K562 (cell line): ENCODE results near the gene PFDN2. TPM values are rescaled to one million over a fixed set of nuclear protein-coding genes. Genes with fewer than 3 reads are reported as not detected.
A peak's percentile ranks its signal among the peaks of the same experiment; 100 is the strongest.

ENCODE experiments used
- BDP1 ChIP-seq: IDR thresholded peaks from 3 replicates; pipeline ENCODE4 v1.6.1; 2011; ENCODE audit not compliant: insufficient read length, insufficient read depth
- CBFA2T3 ChIP-seq: fragments of 450-650 bp; IDR thresholded peaks from 2 replicates; pipeline ENCODE4 v1.6.1; 2017
- CBX5 ChIP-seq: IDR thresholded peaks from 2 replicates; pipeline ENCODE4 v1.6.1; 2014; ENCODE audit warnings: low read depth, borderline replicate concordance
- CEBPB ChIP-seq: fragments of 450-650 bp; IDR thresholded peaks from 2 replicates; pipeline ENCODE4 v1.6.1; 2016; ENCODE audit warnings: missing genetic modification characterization, missing compliant biosample characterization
- CTBP1 ChIP-seq: fragments of 450-650 bp; IDR thresholded peaks from 2 replicates; pipeline ENCODE4 v1.6.1; 2016; ENCODE audit warnings: borderline replicate concordance
- ESRRB ChIP-seq: fragments of 250-450 bp; sonication (Bioruptor Pico); IDR thresholded peaks from 2 replicates; pipeline ENCODE4 v1.5.0; 2020; ENCODE audit warnings: mild to moderate bottlenecking, moderate library complexity, borderline replicate concordance
- KAT2B ChIP-seq: IDR thresholded peaks from one replicate; pipeline ENCODE4 v1.6.1; 2012; ENCODE audit warnings: low read depth, mild to moderate bottlenecking, control low read depth, inconsistent platforms, low read length, moderate library complexity
- LEF1 ChIP-seq: fragments of 450-650 bp; IDR thresholded peaks from 2 replicates; pipeline ENCODE4 v1.6.1; 2016; ENCODE audit warnings: mild to moderate bottlenecking
- MITF ChIP-seq: IDR thresholded peaks from 2 replicates; pipeline ENCODE4 v1.6.1; 2014; ENCODE audit warnings: antibody characterized with exemption
- NCOA4 ChIP-seq: fragments of 450-650 bp; IDR thresholded peaks from 2 replicates; pipeline ENCODE4 v1.6.1; 2018; ENCODE audit warnings: mild to moderate bottlenecking; ENCODE audit not compliant: partially characterized antibody
- NR1H2 ChIP-seq: sonication (generic); formaldehyde crosslinking; IDR thresholded peaks from 2 replicates; pipeline ENCODE4 v1.4.0; 2020; ENCODE audit warnings: mild to moderate bottlenecking, missing genetic modification reagents
- PHF20 ChIP-seq: fragments of 450-650 bp; IDR thresholded peaks from 2 replicates; pipeline ENCODE4 v1.6.1; 2018; ENCODE audit not compliant: partially characterized antibody
- PHF8 ChIP-seq: fragments of 200-600 bp; sonication (generic); IDR thresholded peaks from 2 replicates; pipeline ENCODE4 v1.6.1; 2012; ENCODE audit warnings: mixed run types, mild to moderate bottlenecking, inconsistent platforms, low read length, moderate library complexity, borderline replicate concordance
- POU5F1 ChIP-seq: fragments of 150-350 bp; IDR thresholded peaks from 2 replicates; pipeline ENCODE4 v1.6.1; 2014; ENCODE audit warnings: borderline replicate concordance, low read length, low read depth, mild to moderate bottlenecking; ENCODE audit not compliant: partially characterized antibody
- SFPQ ChIP-seq: fragments of 200-400 bp; formaldehyde crosslinking; IDR thresholded peaks from 2 replicates; pipeline ENCODE4 v1.6.1; 2017; ENCODE audit warnings: mild to moderate bottlenecking, low read depth, low read length, moderate library complexity
- SMAD2 ChIP-seq: fragments of 150-350 bp; IDR thresholded peaks from 2 replicates; pipeline ENCODE4 v1.6.1; 2014; ENCODE audit warnings: low read depth, mild to moderate bottlenecking, low read length
- SMARCA4 ChIP-seq: fragments of 450-650 bp; IDR thresholded peaks from 2 replicates; pipeline ENCODE4 v1.6.1; 2016
- TBP ChIP-seq: optimal IDR thresholded peaks from 2 replicates; pipeline ENCODE3; 2011; ENCODE audit warnings: low read depth, low read length, improper control_type of control experiment
- TFAM ChIP-seq: fragments of 250-450 bp; sonication (Bioruptor Pico); conservative IDR thresholded peaks from 2 replicates; pipeline ENCODE4 v1.5.0; 2021; ENCODE audit warnings: mild to moderate bottlenecking, moderate library complexity
- TSC22D4 ChIP-seq: fragments of 450-650 bp; IDR thresholded peaks from 2 replicates; pipeline ENCODE4 v1.6.1; 2016; ENCODE audit warnings: missing genetic modification characterization, missing biosample characterization, control low read depth
- ZNF134 ChIP-seq: fragments of 250-450 bp; sonication (Bioruptor Pico); conservative IDR thresholded peaks from 2 replicates; pipeline ENCODE4 v1.4.0; 2020
- ZNF175 ChIP-seq: fragments of 200-800 bp; sonication (Bioruptor generic); IDR thresholded peaks from 2 replicates; pipeline ENCODE4 v1.6.1; 2016; ENCODE audit warnings: low read depth, mild to moderate bottlenecking, missing genetic modification characterization, missing compliant biosample characterization
- ZNF217 ChIP-seq: sonication (generic); formaldehyde crosslinking; IDR thresholded peaks from 2 replicates; pipeline ENCODE4 v1.8.0; 2022; ENCODE audit warnings: mild to moderate bottlenecking, missing genetic modification reagents
- ZNF232 ChIP-seq: sonication (generic); formaldehyde crosslinking; IDR thresholded peaks from 2 replicates; pipeline ENCODE4 v1.8.0; 2022; ENCODE audit warnings: mild to moderate bottlenecking, missing genetic modification reagents
- ZNF282 ChIP-seq: sonication (generic); formaldehyde crosslinking; IDR thresholded peaks from 2 replicates; pipeline ENCODE4 v1.8.1; 2023; ENCODE audit warnings: missing genetic modification reagents
- ZNF444 ChIP-seq: fragments of 250-450 bp; sonication (Bioruptor Pico); IDR thresholded peaks from 2 replicates; pipeline ENCODE4 v1.4.0; 2020; ENCODE audit warnings: mild to moderate bottlenecking, moderate library complexity
- ZNF785 ChIP-seq: fragments of 250-450 bp; sonication (Bioruptor Pico); IDR thresholded peaks from 2 replicates; pipeline ENCODE4 v1.4.0; 2020; ENCODE audit warnings: mild to moderate bottlenecking
- ZSCAN29 ChIP-seq: fragments of 450-650 bp; IDR thresholded peaks from 2 replicates; pipeline ENCODE4 v1.6.1; 2017
- polyA plus RNA-seq, 8 experiments: library from polyadenylated mRNA; depleted of rRNA in 4 of 8; stranded (reverse) in 5 of 8; unstranded in 3 of 8; fragments of >200 nt; fragmentation: Nextera tagmentation in 2 of 8; fragmentation: Illumina TruSeq in 1 of 8; extraction: Ambion mirVana in 2 of 8; extraction: Trizol in 1 of 8; gene quantifications; 2 replicates each; pipeline versions ENCODE4 v1.2.1 to v1.2.3, GENCODE V29; 2011 to 2014; ENCODE audit warnings: inconsistent platforms in 1 of 8, missing spikeins in 1 of 8
- total RNA-seq, 7 experiments: library from RNA; depleted of rRNA in 6 of 7; stranded (reverse); fragments of >200 nt in 6 of 7; fragmentation: Illumina TruSeq in 2 of 7; extraction: Trizol in 2 of 7; gene quantifications; 2 replicates each; pipeline versions ENCODE4 v1.2.1 to v1.2.3, GENCODE V29; 2011 to 2021; ENCODE audit warnings: low replicate concordance in 1 of 7

PFDN2 gene
- total and polyA plus RNA-seq, 9 of the 15 experiments (the other 6 are each of a cell fraction or from before 2014, with no cell fraction given), result 50.2 to 361 (median 144) TPM

GRCh38 chr1:161131523-161132409 is 13.9 kb upstream of the PFDN2 start (continued):
- TF ChIP-seq SFPQ (no peak), LEF1 (no peak), MITF (no peak), TBP (no peak), NCOA4 (no peak), ZNF175 (CRISPR knock-in tag) (no peak), TSC22D4 (tag) (0 out of 2 replicates have a peak, but pooled peaks have one; percentile 18), SMAD2 (no peak), ZNF232 (no peak), CTBP1 (no peak), ZNF134 (no peak), PHF20 (no peak), CEBPB (tag) (no peak), ZNF217 (CRISPR knock-in tag) (no peak), ZNF444 (CRISPR knock-in tag) (no peak), ESRRB (no peak), ZNF282 (CRISPR knock-in tag) (no peak), ZSCAN29 (no peak), NR1H2 (CRISPR knock-in tag) (no peak), ZNF785 (CRISPR knock-in tag) (no peak), CBFA2T3 (peak; percentile 11; the same call in 1 of the 2 replicates), KAT2B (no peak), PHF8 (no peak), SMARCA4 (peak; percentile 55; the same call in 1 of the 2 replicates), CBX5 (no peak), TFAM (CRISPR knock-in tag) (no peak), BDP1 (no peak), POU5F1 (no peak)
